WTC11 (cell line): ENCODE measurements around the gene FLNA. TPM values are rescaled to one million over a fixed set of nuclear protein-coding genes. Genes with fewer than 3 reads are reported as not detected.
"Not testable (repeated sequence)": the region's sequence is repeated elsewhere in the genome, so short reads cannot be mapped to it uniquely, and the experiment has no call there.

ENCODE experiments used
- ATAC-seq: fragments of 200-7000 bp; cut with Tn5 transposase; 2 replicates; pipeline ENCODE4 v1.10.0; 2021; ENCODE audit warnings: mild to moderate bottlenecking, moderate library complexity
- CTCF ChIA-PET: fragments of 300-600 bp; sonication (Branson Sonifier 250); formaldehyde crosslinking; loops from one replicate; lab custom pipeline; 2021; ENCODE audit warnings: antibody characterized with exemption; lab: Charles Lee
- POLR2A ChIA-PET: fragments of 350-600 bp; sonication (Branson Sonifier 250); formaldehyde crosslinking; loops from one replicate; lab custom pipeline; 2021; ENCODE audit warnings: antibody characterized with exemption; lab: Charles Lee
- DNase-seq: peaks from one replicate; pipeline ENCODE4 v3.0.0; 2021; ENCODE audit warnings: low spot score
- H3K27ac Mint-ChIP-seq: 2 replicates; pipeline ENCODE4 v1.8.0; 2021; ENCODE audit warnings: mixed read lengths
- H3K27me3 Mint-ChIP-seq: 2 replicates; pipeline ENCODE4 v1.8.0; 2021; ENCODE audit warnings: low read depth, mild to moderate bottlenecking, moderate library complexity, mixed read lengths
- H3K36me3 Mint-ChIP-seq: 2 replicates; pipeline ENCODE4 v1.8.0; 2021; ENCODE audit warnings: mixed read lengths
- H3K4me1 Mint-ChIP-seq: 2 replicates; pipeline ENCODE4 v1.8.0; 2022; ENCODE audit warnings: mixed read lengths
- H3K4me3 Mint-ChIP-seq: 2 replicates; pipeline ENCODE4 v1.8.0; 2021; ENCODE audit warnings: mild to moderate bottlenecking, moderate library complexity, mixed read lengths
- H3K9me3 Mint-ChIP-seq: 2 replicates; pipeline ENCODE4 v1.8.0; 2021; ENCODE audit warnings: mixed read lengths
- ATF1 ChIP-seq: sonication (generic); formaldehyde crosslinking; IDR thresholded peaks from 2 replicates; pipeline ENCODE4 v1.8.1; 2023; ENCODE audit warnings: mild to moderate bottlenecking, moderate library complexity, missing genetic modification reagents
- HMGA2 ChIP-seq: fragments of 250-450 bp; sonication (Bioruptor Pico); IDR thresholded peaks from 2 replicates; pipeline ENCODE4 v1.4.0; 2021; ENCODE audit warnings: mild to moderate bottlenecking, moderate library complexity
- NFYB ChIP-seq: sonication (generic); formaldehyde crosslinking; conservative IDR thresholded peaks from 2 replicates; pipeline ENCODE4 v1.8.0; 2022; ENCODE audit warnings: low read depth, missing genetic modification reagents
- STAT6 ChIP-seq: sonication (generic); formaldehyde crosslinking; conservative IDR thresholded peaks from 2 replicates; pipeline ENCODE4 v1.8.1; 2023; ENCODE audit warnings: mild to moderate bottlenecking, low read depth, missing genetic modification reagents, moderate library complexity
- TEAD1 ChIP-seq: sonication (generic); formaldehyde crosslinking; IDR thresholded peaks from 2 replicates; pipeline ENCODE4 v1.8.0; 2022; ENCODE audit warnings: mild to moderate bottlenecking, missing genetic modification reagents
- ZBTB43 ChIP-seq: sonication (generic); formaldehyde crosslinking; IDR thresholded peaks from 2 replicates; pipeline ENCODE4 v1.8.1; 2023; ENCODE audit warnings: mild to moderate bottlenecking, missing genetic modification reagents
- ZNF416 ChIP-seq: fragments of 250-450 bp; sonication (Bioruptor Pico); IDR thresholded peaks from 2 replicates; pipeline ENCODE4 v1.9.0; 2021; ENCODE audit warnings: mild to moderate bottlenecking, inconsistent platforms
- ZNF532 ChIP-seq: fragments of 250-450 bp; sonication (Bioruptor Pico); IDR thresholded peaks from 2 replicates; pipeline ENCODE4 v1.9.0; 2021; ENCODE audit warnings: mild to moderate bottlenecking, borderline replicate concordance
- total RNA-seq: library from RNA; stranded (reverse); gene quantifications from 3 replicates; pipeline ENCODE4 v1.2.3, GENCODE V29; 2021

The FLNA gene
- total RNA-seq, 1 experiment from 2014 or later, result 1,017 TPM

- TF ChIP-seq ZBTB43 (CRISPR knock-in tag) (0 out of 2 replicates have a peak, but pooled peaks have one; percentile 29), ZNF416 (CRISPR knock-in tag) (no peak)
- TF ChIP-seq, all 79 proteins: peak for 1
These were observed 22.8 kb upstream of the FLNA start for GRCh38 chrX:154396973-154397887.

GRCh38 chrX:154396363-154396762, 21.9 kb upstream of the FLNA start:
- peak overlapping the region; percentile 97; the same call in 1 of the 2 replicates for H3K4me3 Mint-ChIP-seq
- H3K36me3 Mint-ChIP-seq, result peaks cover 25% of the 10 kb centered on the region
- ChIA-PET CTCF (interaction anchor here (0.8 kb wide), 1 partner anchor 23 kb away, joined by 3 read pairs; no protein-coding TSS in a partner anchor), POLR2A (interaction anchor here (2.2 to 2.6 kb wide), 2 partner anchors 25 to 27 kb away, joined by 9 to 12 read pairs; no protein-coding TSS in a partner anchor)
- H3K27me3 Mint-ChIP-seq, DNase-seq, H3K27ac Mint-ChIP-seq, ATAC-seq, H3K9me3 Mint-ChIP-seq: not testable (repeated sequence)
- H3K4me1 Mint-ChIP-seq, result peaks cover 16% of the 10 kb centered on the region

More at GRCh38 chrX:154396973-154397887, 22.8 kb upstream of the FLNA start:
- POLR2A ChIA-PET, result interaction anchor here (0.8 to 2.6 kb wide), 7 partner anchors 15 to 32 kb away, joined by 3 to 12 read pairs (median 6); partner anchors contain the start of gene EMD
- peak; percentile 44 for DNase-seq
- Mint-ChIP-seq H3K36me3 (peaks cover 25% of the 10 kb centered on the region), H3K27me3 (no peaks in the 10 kb centered on the region), H3K4me3 (peak overlapping the region; percentile 97), H3K4me1 (peaks cover 16% of the 10 kb centered on the region), H3K9me3 (no peaks in the 10 kb centered on the region), H3K27ac (peak overlapping the region; percentile 99)
- ATAC-seq, result peak; percentile 21
- CTCF ChIA-PET, result interaction anchor here (0.8 to 2.8 kb wide), 2 partner anchors 24 to 130 kb away, joined by 3 to 7 read pairs; no protein-coding TSS in a partner anchor

GRCh38 chrX:154389812-154390747, 15.6 kb upstream of the FLNA start:
- CTCF ChIA-PET, DNase-seq: not testable (repeated sequence)
- ATAC-seq, result peak; percentile 82

GRCh38 chrX:154388649-154389048, 14.2 kb upstream of the FLNA start:
- H3K4me1 Mint-ChIP-seq, H3K27me3 Mint-ChIP-seq, H3K36me3 Mint-ChIP-seq, H3K9me3 Mint-ChIP-seq, POLR2A ChIA-PET, H3K4me3 Mint-ChIP-seq, H3K27ac Mint-ChIP-seq, ATAC-seq, DNase-seq, CTCF ChIA-PET: not testable (repeated sequence)

More at GRCh38 chrX:154389812-154390747, 15.6 kb upstream of the FLNA start:
- H3K36me3 Mint-ChIP-seq, H3K27me3 Mint-ChIP-seq, H3K4me3 Mint-ChIP-seq, POLR2A ChIA-PET, H3K9me3 Mint-ChIP-seq, H3K27ac Mint-ChIP-seq, H3K4me1 Mint-ChIP-seq: not testable (repeated sequence)

GRCh38 chrX:154388094-154388493, 13.7 kb upstream of the FLNA start:
- peak; percentile 23 for ATAC-seq

GRCh38 chrX:154384284-154384892, 10.0 kb upstream of the FLNA start:
- no peaks in the 10 kb centered on the region for H3K9me3 Mint-ChIP-seq
- no peak for DNase-seq
- peaks cover 9% of the 10 kb centered on the region for H3K36me3 Mint-ChIP-seq
- ChIA-PET CTCF (interaction anchor here (0.6 to 3.9 kb wide), 2 partner anchors 10 to 147 kb away, joined by 3 to 43 read pairs; partner anchors contain the start of gene FLNA), POLR2A (interaction anchor here (0.6 to 1.9 kb wide), 2 partner anchors 11 to 246 kb away, joined by 4 to 10 read pairs; partner anchors contain the start of gene FLNA)
- H3K4me1 Mint-ChIP-seq, result peaks cover 26% of the 10 kb centered on the region
- no peak overlapping the region for H3K4me3 Mint-ChIP-seq
- H3K27me3 Mint-ChIP-seq, result no peaks in the 10 kb centered on the region
- no peak for ATAC-seq
- H3K27ac Mint-ChIP-seq, result no peak overlapping the region
- TF ChIP-seq HMGA2 (CRISPR knock-in tag) (no peak), TEAD1 (CRISPR knock-in tag) (no peak), ZNF532 (CRISPR knock-in tag) (no peak), NFYB (CRISPR knock-in tag) (no peak), STAT6 (CRISPR knock-in tag) (no peak), ATF1 (no peak)

More at GRCh38 chrX:154388094-154388493, 13.7 kb upstream of the FLNA start:
- H3K36me3 Mint-ChIP-seq, POLR2A ChIA-PET, H3K9me3 Mint-ChIP-seq, H3K4me3 Mint-ChIP-seq, CTCF ChIA-PET, DNase-seq, H3K4me1 Mint-ChIP-seq, H3K27me3 Mint-ChIP-seq, H3K27ac Mint-ChIP-seq: not testable (repeated sequence)
